NCI-H2171 (cell line): ENCODE data around the gene DUSP6.

Experiments
- DNase-seq: peaks from one replicate; lab custom pipeline; 2025; lab: John Stamatoyannopoulos, UW

Gene DUSP6

DNA sequence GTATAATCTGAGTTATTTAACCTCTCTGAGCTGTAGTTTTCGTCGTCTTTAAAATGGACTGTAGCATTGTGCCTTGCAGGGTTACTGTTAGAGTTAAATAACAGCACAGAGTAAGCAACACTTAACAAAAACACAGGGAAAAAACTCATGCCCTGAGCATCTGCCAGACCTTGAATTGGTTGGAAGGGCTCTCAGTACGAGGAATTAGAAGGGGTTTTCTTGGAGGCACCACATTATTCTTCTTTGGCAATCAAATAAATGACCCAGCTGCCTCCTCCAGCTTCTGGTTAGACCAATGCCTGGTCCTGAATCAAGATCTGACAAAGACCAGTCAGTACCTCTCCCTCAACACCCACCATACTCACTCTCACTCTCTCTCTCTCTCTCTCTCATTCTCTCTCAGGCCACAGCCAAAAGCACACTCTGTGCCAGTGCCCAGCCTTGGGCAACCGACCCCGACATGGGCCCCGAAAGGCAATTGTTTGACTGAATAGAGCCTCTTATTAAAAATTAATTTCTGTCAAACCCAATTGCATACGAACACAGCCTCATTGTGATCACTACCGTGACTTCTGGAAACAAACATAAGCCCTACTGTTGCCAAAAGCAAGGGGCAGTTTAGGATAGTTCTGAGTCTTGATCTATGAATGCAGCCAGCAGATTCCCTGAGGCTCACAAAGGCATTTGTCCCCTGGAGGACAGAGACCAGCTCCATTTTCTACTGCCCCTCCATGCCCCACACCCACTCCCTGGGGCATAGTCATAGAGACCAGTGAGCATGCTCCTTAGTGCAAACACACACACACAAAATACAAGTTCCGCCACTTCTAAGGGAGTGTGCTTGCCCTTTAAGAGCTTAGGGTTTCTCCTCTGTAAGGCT lies 23.9 kb downstream of the DUSP6 start:
- DNase-seq: no peak

DNA sequence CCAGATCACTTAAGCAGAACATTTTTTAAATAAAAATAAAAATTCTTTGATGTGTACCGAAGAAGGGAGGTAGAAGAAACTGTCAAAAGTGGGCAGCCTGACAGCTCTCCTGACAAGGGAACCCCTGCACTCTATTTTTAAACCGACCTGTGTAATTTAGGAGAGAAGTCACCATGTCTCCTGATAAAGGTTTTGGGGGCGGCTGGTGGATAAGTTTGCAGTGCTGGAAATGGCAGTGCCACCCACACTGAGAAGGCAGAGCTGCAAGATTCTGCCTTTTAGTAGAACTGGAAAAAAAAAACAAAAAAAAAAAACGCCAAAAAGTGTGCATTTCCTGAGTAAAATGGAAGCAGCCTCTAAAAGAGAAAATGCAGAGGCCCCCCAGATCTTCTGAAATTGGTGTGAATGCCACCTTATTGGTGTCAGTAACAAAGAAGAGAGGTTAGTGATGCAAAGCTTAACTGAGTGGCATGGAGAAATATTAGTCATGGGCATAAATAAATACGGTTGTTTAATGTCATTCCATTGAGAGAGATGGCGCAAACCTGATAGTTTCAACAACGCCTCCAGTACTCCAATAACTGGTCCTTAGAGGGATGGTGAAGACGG lies 24.7 kb downstream of the DUSP6 start:
- DNase-seq: no peak

- no peak for DNase-seq
These were observed 25.9 kb downstream of the DUSP6 start for GRCh38 chr12:89326239-89327040.

- DNase-seq: no peak
These were observed 26.8 kb downstream of the DUSP6 start for GRCh38 chr12:89325495-89325894.

- DNase-seq: no peak
These were observed 27.9 kb downstream of the DUSP6 start for GRCh38 chr12:89324437-89324836.

DNA sequence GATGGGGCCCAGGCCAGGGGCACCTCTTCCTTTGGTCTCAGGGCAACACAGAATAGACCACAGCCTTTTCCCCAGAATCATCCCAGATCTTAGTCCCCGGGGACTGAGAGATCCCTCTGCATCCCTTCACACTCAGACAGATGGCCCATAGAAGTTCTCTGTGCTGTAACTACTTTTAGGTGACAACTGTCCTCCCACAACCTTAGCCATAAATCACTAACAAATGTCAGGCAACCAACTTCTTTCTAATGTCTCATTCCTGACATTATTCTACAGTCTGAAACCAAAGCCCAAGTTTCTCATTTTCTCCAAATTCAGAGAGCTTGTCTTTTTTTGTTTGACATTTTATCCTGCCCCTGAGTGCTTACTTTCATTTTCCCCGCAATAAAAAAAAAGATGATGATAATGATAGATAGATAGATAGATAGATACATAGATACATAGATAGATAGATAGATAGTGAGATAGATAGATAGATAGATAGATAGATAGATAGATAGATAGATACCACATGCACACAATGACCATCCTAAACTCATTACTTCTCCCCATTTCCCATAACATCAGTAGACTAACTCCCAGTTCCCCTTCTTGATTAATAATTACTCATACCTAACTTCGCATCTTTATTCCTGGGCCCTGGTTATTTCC lies 28.6 kb downstream of the DUSP6 start:
- no peak for DNase-seq

DNA sequence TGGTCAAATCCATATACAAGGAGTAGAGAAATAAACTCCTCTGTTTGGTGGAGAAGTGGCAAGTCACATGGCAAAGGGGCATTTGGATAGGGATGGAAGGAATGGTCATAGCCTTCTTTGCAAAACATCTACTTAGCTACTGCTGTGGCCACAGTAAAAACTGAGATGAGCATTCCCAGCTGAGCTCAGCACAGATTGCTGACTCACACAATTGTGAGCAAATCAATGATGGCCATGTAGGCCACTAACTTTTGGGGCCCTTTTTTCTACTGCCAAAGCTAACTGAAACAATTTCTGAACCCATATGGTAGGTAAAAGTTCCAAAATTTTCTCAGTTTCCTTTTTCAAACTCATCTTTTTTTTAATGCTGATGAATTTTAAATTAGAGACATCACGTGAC lies 31.6 kb downstream of the DUSP6 start:
- DNase-seq: no peak

DNA sequence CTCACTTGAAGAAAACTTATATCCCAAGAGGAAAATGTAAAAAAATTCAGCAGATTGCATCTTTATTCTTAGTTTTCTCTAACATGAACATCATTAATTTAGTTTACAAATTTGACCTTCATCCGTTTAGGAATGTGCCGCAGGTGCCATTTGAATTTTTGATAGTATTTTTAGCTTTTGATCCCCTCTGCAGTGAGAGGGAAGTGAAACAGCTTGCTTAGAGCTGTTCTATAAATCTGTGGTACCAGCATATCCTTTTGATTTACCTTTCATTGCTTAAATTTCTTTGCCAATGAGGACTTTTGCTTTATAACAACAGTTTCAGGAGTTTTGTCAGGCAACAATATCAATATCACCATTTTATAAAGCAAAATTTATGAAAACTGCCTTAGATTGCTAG lies 32.7 kb downstream of the DUSP6 start:
- DNase-seq: no peak

DNA sequence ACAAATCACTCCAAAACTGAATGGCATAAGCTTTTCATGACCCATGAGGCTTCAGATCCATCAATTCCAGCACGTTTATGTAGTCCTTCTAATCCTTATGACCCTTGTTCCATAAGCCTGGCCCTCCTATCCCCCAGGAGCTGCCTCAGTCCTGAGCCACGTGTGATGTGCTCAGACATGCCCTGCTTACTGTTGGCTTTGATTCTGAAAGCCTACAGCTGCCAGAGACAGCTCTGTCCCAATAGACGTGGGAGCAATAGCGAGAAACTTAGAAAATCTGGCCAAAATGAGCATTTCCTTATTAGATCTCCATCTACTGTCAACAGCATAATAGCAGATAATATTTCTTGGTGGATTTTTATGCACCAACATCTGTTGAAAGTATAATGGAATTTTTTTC lies 33.2 kb downstream of the DUSP6 start:
- DNase-seq: no peak

DNA sequence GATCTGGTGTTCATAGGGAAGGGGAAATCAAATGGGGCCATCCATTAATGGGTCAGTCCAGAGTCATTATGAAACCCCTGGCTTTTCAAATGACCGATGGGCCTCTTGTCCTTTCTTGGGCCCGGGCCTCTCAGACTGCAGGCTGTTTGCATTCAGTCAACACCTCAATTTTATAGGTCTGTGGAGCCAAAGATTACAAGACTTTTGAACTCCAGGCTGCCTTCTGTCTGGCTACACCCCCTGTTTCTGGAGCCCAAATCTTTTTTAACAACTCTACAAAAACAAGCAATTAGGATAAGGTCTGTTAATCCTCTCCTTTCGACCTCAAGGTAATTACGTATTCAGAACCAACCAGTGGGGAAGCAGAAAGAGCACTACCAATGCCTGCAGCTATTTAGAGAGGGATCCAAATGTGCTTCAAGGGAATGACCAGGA lies 35.6 kb downstream of the DUSP6 start:
- no peak for DNase-seq

DNA sequence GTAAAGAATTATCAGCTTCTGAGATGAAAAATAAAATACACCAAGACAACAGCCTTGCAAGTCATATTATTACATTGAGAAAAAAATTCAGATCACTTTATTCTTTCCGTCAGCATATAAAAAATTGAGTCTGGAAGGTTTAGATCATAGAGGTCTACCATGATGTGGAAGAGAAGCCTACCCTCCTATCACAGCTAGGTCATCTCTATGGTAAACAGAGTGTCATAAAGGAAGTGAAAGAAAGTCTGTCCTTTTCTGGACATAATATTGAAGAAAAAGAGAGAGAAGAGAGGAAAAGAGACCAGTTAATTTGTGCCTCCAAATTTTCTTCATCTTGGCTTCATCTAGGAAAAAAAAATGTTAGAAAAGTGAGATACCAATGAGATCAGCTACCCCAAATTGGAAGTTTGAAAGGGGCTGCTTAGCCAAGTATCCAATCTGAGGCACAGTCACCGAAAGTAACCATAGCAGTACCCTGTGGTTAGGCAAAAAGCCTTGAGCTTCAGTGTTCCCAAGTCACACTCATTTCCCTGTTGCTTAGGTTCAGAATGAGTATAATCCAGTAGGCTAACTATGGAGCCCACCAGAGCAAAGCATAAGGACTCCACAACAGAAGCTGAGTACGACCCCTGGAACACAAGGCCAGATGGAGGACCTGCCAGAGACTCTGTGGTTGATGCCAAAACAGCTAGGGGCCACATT lies 38.1 kb downstream of the DUSP6 start:
- no peak for DNase-seq

GRCh38 chr12:89311703-89312293 lies 40.5 kb downstream of the DUSP6 start:
- no peak for DNase-seq

- no peak for DNase-seq
These were observed 42.5 kb downstream of the DUSP6 start for GRCh38 chr12:89309815-89310214.

DNA sequence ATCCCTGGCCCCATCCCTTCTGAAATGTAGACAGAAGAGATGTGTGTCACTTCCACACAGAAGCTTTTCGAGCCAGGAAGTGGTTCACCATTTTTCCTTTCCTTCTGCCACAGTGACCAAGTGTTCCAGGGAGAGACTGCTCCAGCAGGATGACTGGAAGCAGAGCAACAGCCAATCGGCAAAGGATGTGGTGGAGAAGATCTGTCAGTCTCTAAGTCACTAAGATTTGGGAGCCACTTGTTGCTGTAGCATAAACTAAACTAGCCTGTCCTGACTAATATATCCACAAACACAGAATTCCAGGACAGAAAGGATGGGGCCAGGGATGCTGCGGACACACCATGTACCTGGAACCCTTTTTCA lies 42.9 kb downstream of the DUSP6 start:
- DNase-seq: no peak

- DNase-seq: no peak
These were observed 44.6 kb downstream of the DUSP6 start for GRCh38 chr12:89307474-89308253.

DNA sequence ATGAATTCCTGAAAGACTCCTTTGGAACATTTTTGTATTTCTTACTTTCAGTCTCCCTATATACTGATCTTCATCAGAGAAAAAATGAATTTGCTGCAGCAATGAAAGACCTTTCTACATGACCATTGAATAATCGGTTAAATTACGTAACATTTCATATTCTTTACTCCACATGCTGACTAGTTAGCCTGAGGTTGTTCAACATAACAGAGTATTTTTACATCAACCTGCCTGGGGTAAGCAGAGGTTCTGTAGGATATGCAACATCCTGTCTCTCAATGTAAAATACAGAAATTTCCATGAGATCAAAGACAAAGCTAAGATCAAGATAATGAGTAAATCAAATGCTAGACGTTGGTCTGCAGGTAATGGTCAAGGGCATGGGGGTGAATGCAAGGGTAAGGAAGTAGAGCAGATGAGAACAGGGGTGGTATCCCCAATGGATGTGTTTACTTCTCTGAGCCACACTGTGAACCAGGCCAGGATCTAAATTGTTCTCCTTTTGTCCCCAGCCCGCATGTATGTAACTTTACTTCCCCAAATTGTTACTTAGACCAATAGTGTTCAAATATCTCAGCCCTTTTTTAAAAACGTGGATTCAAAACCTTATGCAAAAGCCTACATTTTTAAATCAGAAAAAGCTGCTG lies 45.4 kb downstream of the DUSP6 start:
- no peak for DNase-seq

DNA sequence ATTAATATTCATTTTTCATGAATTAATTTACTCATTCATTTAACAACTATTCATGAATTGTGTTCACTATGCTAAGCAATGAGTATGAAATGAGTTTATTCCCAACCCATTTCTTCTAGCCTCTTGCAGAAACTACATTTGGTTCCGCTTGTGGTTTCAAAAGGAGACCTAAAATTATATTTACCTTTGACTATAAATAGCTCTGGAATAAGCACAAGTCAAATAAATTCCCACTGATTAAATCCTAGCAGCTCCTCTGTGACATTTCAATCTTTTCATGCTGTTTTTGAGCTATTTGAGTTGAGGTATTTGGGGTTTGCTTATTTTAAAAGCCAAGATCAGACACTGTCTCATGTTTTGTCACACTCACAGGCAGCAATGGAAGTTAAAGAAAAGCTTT lies 46.9 kb downstream of the DUSP6 start:
- DNase-seq: no peak

- no peak for DNase-seq
These were observed 52.4 kb downstream of the DUSP6 start for GRCh38 chr12:89299931-89300330.

DNA sequence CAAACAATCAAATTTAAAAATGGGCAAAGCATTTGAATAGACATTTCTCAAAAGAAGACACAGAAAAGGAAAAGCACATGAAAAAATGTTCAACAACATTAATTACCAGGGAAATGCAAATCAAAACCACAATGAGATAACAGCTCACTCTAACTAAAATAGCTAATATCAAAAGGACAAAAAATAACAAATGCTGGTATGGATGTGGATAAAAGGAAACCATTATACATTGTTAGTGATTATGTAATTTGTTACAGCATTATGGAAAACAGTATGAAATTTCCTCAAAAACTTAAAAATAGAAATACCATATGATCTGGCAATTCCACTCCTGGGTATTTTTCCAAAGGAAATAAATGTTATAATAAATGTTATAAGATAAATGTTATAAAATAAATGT lies 52.9 kb downstream of the DUSP6 start:
- DNase-seq: no peak
